Endodermal cell (in vitro differentiated cells): ENCODE measurements around the gene RAB7B. TPM values are rescaled to one million over a fixed set of nuclear protein-coding genes. Genes with fewer than 3 reads are reported as not detected.
"Not testable (repeated sequence)": the region's sequence is repeated elsewhere in the genome, so short reads cannot be mapped to it uniquely, and the experiment has no call there.

ENCODE experiments used
- DNase-seq: peaks from one replicate; pipeline ENCODE4 v3.0.0-alpha.2; 2017
- H3K27ac ChIP-seq: 2 replicates; pipeline ENCODE4 v1.5.1; 2013; ENCODE audit warnings: mild to moderate bottlenecking, low read depth, low read length, moderate library complexity
- H3K27me3 ChIP-seq: 2 replicates; pipeline ENCODE4 v1.6.1; 2013; ENCODE audit warnings: mild to moderate bottlenecking, low read length, moderate library complexity; ENCODE audit not compliant: insufficient read depth, control insufficient read depth, poor library complexity, severe bottlenecking
- H3K36me3 ChIP-seq: 2 replicates; pipeline ENCODE4 v1.7.0; 2013; ENCODE audit warnings: mild to moderate bottlenecking, low read length, moderate library complexity; ENCODE audit not compliant: control insufficient read depth, insufficient read depth
- H3K4me1 ChIP-seq: one replicate; pipeline ENCODE4 v1.7.0; 2013; ENCODE audit warnings: low read length; ENCODE audit not compliant: control insufficient read depth, insufficient read depth
- H3K4me3 ChIP-seq: 2 replicates; pipeline ENCODE4 v1.5.1; 2013; ENCODE audit warnings: mild to moderate bottlenecking, low read length, moderate library complexity
- H3K9ac ChIP-seq: 2 replicates; pipeline ENCODE4 v1.6.1; 2013; ENCODE audit warnings: mild to moderate bottlenecking, low read length, moderate library complexity; ENCODE audit not compliant: poor library complexity, severe bottlenecking; ENCODE audit errors: extremely low read depth
- H3K9me3 ChIP-seq: 2 replicates; pipeline ENCODE4 v1.6.1; 2013; ENCODE audit warnings: mild to moderate bottlenecking, low read length, moderate library complexity; ENCODE audit not compliant: control insufficient read depth
- H3K27ac Mint-ChIP-seq: 2 replicates; pipeline ENCODE4 v1.8.0; 2020; ENCODE audit warnings: mixed read lengths
- H3K27me3 Mint-ChIP-seq: 2 replicates; pipeline ENCODE4 v1.8.0; 2021; ENCODE audit warnings: mild to moderate bottlenecking, mixed read lengths; ENCODE audit not compliant: insufficient read depth
- H3K36me3 Mint-ChIP-seq: 2 replicates; pipeline ENCODE4 v1.8.0; 2020; ENCODE audit warnings: low read depth, mixed read lengths
- H3K4me1 Mint-ChIP-seq: 2 replicates; pipeline ENCODE4 v1.8.0; 2020; ENCODE audit warnings: mixed read lengths
- H3K4me3 Mint-ChIP-seq: 2 replicates; pipeline ENCODE4 v1.8.0; 2020; ENCODE audit warnings: mild to moderate bottlenecking, moderate library complexity, mixed read lengths
- H3K9me3 Mint-ChIP-seq: 2 replicates; pipeline ENCODE4 v1.8.0; 2020; ENCODE audit warnings: mild to moderate bottlenecking, mixed read lengths
- CTCF ChIP-seq: fragments of 200-600 bp; sonication (generic); conservative IDR thresholded peaks from 2 replicates; pipeline ENCODE4 v1.5.0; 2021; ENCODE audit warnings: antibody characterized with exemption, mild to moderate bottlenecking
- WGBS, 2 experiments: methylation state at CpG; one replicate each; pipeline versions ENCODE4 v1.1.5 to v1.1.7; 2013; ENCODE audit warnings: missing lambda C conversion rate in 2 of 2, mixed read lengths in 1 of 2; ENCODE audit not compliant: insufficient coverage in 1 of 2, insufficient read length in 1 of 2; 5-methylcytosine and 5-hydroxymethylcytosine counted together
- long read RNA-seq, 4 experiments: library from polyadenylated mRNA in 2 of 4; library from RNA in 1 of 4; library from capped mRNA in 1 of 4; stranded (forward) in 3 of 4; unstranded in 1 of 4; transcript quantifications; one replicate each; pipeline ENCODE4 v2.0.0, GENCODE V29; 2020 to 2021; ENCODE audit warnings: inconsistent platforms in 1 of 4
- polyA plus RNA-seq, 2 experiments: library from polyadenylated mRNA; stranded (reverse); fragments of 50-300 nt; gene quantifications; one replicate each; pipeline ENCODE4 v1.2.3, GENCODE V29; 2013
- total RNA-seq, 2 donors: library from RNA; stranded (reverse); fragmentation: NEBNext Ultra II Directional in 1 of 2; extraction: Animal tissue kit (Norgen Biotek cat#: 25700) in 1 of 2; gene quantifications; 2 replicates in 1 of 2; 3 replicates in 1 of 2; pipeline ENCODE4 v1.2.1, GENCODE V29; 2021

RAB7B gene
- not detected for total RNA-seq
- 1.3 TPM for polyA plus RNA-seq (2013, experiment 1 of 2)
- polyA plus RNA-seq (2013, experiment 2 of 2), result 1.2 TPM
- long read RNA-seq, experiment 1, result 0 reads
- long read RNA-seq, experiment 2, result 0 reads
- long read RNA-seq, experiment 3, result 0 reads
- long read RNA-seq, experiment 4, result 0 reads

- H3K27me3 Mint-ChIP-seq, result peaks cover 2% of the 10 kb centered on the region
- peaks cover 4% of the 10 kb centered on the region for H3K4me1 Mint-ChIP-seq
- TF ChIP-seq CTCF, result no peak
- H3K27ac Mint-ChIP-seq, result no peak within 1 kb of the TSS
- Histone ChIP-seq H3K9ac (no peak within 1 kb of the TSS), H3K36me3 (no peaks in the 10 kb centered on the region), H3K27ac (no peak within 1 kb of the TSS), H3K4me1 (no peaks in the 10 kb centered on the region), H3K4me3 (no peak within 1 kb of the TSS), H3K27me3 (no peaks in the 10 kb centered on the region), H3K9me3 (no peaks in the 10 kb centered on the region)
- H3K36me3 Mint-ChIP-seq, result no peaks in the 10 kb centered on the region
- no peaks in the 10 kb centered on the region for H3K9me3 Mint-ChIP-seq
- peak; percentile 54 for DNase-seq
- H3K4me3 Mint-ChIP-seq, result no peak within 1 kb of the TSS
- 85 to 87% methylated on average over 8 to 12 of the region's 12 CpGs for WGBS, 2 experiments
These were observed at the start of gene RAB7B for GRCh38 chr1:206002871-206003801. Gene RAB7B, minus strand, starts transcription at chr1:206003395. Its CDS starts 9,260 bp downstream, at chr1:205994135.

GRCh38 chr1:206052231-206052865 lies 49.2 kb upstream of the RAB7B start:
- not testable (repeated sequence) for H3K4me3 ChIP-seq, H3K9ac ChIP-seq, H3K4me3 Mint-ChIP-seq, DNase-seq, H3K9me3 Mint-ChIP-seq, H3K27me3 Mint-ChIP-seq, H3K27ac ChIP-seq, H3K4me1 Mint-ChIP-seq, H3K36me3 ChIP-seq, H3K9me3 ChIP-seq, H3K4me1 ChIP-seq, H3K36me3 Mint-ChIP-seq, H3K27me3 ChIP-seq, H3K27ac Mint-ChIP-seq
- WGBS, 2 experiments, result 93 to 100% methylated on average over 3 of the region's 8 CpGs

GRCh38 chr1:206050655-206051235 lies 47.5 kb upstream of the RAB7B start:
- Mint-ChIP-seq H3K36me3 (peaks cover 4% of the 10 kb centered on the region), H3K4me1 (peaks cover 10% of the 10 kb centered on the region), H3K9me3 (peaks cover 6% of the 10 kb centered on the region), H3K4me3 (no peak overlapping the region), H3K27ac (no peak overlapping the region), H3K27me3 (no peaks in the 10 kb centered on the region)
- WGBS, 2 experiments, result 88 to 98% methylated on average over 4 to 6 of the region's 6 CpGs
- Histone ChIP-seq H3K4me3 (no peak overlapping the region), H3K4me1 (peaks cover 3% of the 10 kb centered on the region), H3K36me3 (no peaks in the 10 kb centered on the region), H3K9me3 (no peaks in the 10 kb centered on the region), H3K27me3 (no peaks in the 10 kb centered on the region), H3K27ac (no peak overlapping the region), H3K9ac (no peak overlapping the region)
- no peak for TF ChIP-seq CTCF
- DNase-seq, result no peak
